Astrocyte (in vitro differentiated cells and primary cell): ENCODE measurements around the gene ECI1. TPM values are rescaled to one million over a fixed set of nuclear protein-coding genes. Genes with fewer than 3 reads are reported as not detected.

Experiments used
- DNase-seq: peaks from one replicate; pipeline ENCODE4 v3.0.0-alpha.2; 2010; ENCODE audit warnings: low read depth
- FAIRE-seq: peaks from 2 replicates; lab custom pipeline; 2011; peaks lifted over from hg19 to GRCh38; lab: Jason Lieb, UNC
- H2AFZ ChIP-seq: 2 replicates; pipeline ENCODE4 v1.6.0; 2012; ENCODE audit warnings: low read depth, low read length, inconsistent platforms
- H3K27ac ChIP-seq: 2 replicates; pipeline ENCODE4 v1.5.1; 2011; ENCODE audit warnings: low read depth, low read length, inconsistent platforms
- H3K27me3 ChIP-seq: 2 replicates; pipeline ENCODE4 v1.6.0; 2011; ENCODE audit warnings: low read length, inconsistent platforms; ENCODE audit not compliant: insufficient read depth
- H3K36me3 ChIP-seq: 2 replicates; pipeline ENCODE4 v1.5.1; 2011; ENCODE audit warnings: low read length, inconsistent platforms; ENCODE audit not compliant: insufficient read depth
- H3K4me1 ChIP-seq: 2 replicates; pipeline ENCODE4 v1.5.1; 2011; ENCODE audit warnings: low read length, inconsistent platforms; ENCODE audit not compliant: insufficient read depth
- H3K4me2 ChIP-seq: 2 replicates; pipeline ENCODE4 v1.6.0; 2012; ENCODE audit warnings: low read length, inconsistent platforms
- H3K4me3 ChIP-seq: 2 replicates; pipeline ENCODE4 v1.5.1; 2011; ENCODE audit warnings: low read depth, mild to moderate bottlenecking, low read length, inconsistent platforms; ENCODE audit not compliant: insufficient read depth
- H3K79me2 ChIP-seq: 2 replicates; pipeline ENCODE4 v1.6.0; 2012; ENCODE audit warnings: mild to moderate bottlenecking, low read length, inconsistent platforms; ENCODE audit not compliant: insufficient read depth
- H3K9ac ChIP-seq: 2 replicates; pipeline ENCODE4 v1.6.0; 2012; ENCODE audit warnings: mild to moderate bottlenecking, low read length, inconsistent platforms
- H3K9me3 ChIP-seq: 2 replicates; pipeline ENCODE4 v1.5.1; 2012; ENCODE audit warnings: low read depth, mild to moderate bottlenecking, low read length, inconsistent platforms; ENCODE audit not compliant: insufficient read depth
- H4K20me1 ChIP-seq: 2 replicates; pipeline ENCODE4 v1.6.0; 2012; ENCODE audit warnings: low read length, inconsistent platforms; ENCODE audit not compliant: insufficient read depth
- H3K27ac Mint-ChIP-seq: one replicate; pipeline ENCODE4 v1.8.0; 2021; ENCODE audit warnings: mild to moderate bottlenecking, mixed read lengths; ENCODE audit not compliant: unreplicated experiment
- H3K27me3 Mint-ChIP-seq: one replicate; pipeline ENCODE4 v1.8.0; 2021; ENCODE audit warnings: low read depth, mixed read lengths; ENCODE audit not compliant: unreplicated experiment
- H3K36me3 Mint-ChIP-seq: one replicate; pipeline ENCODE4 v1.8.0; 2021; ENCODE audit warnings: low read depth, mixed read lengths; ENCODE audit not compliant: unreplicated experiment
- H3K4me1 Mint-ChIP-seq: one replicate; pipeline ENCODE4 v1.8.0; 2021; ENCODE audit warnings: low read depth, mixed read lengths; ENCODE audit not compliant: unreplicated experiment
- H3K4me3 Mint-ChIP-seq: one replicate; pipeline ENCODE4 v1.8.0; 2021; ENCODE audit warnings: mild to moderate bottlenecking, moderate library complexity, mixed read lengths; ENCODE audit not compliant: unreplicated experiment
- H3K9me3 Mint-ChIP-seq: one replicate; pipeline ENCODE4 v1.8.0; 2021; ENCODE audit warnings: mild to moderate bottlenecking, mixed read lengths; ENCODE audit not compliant: unreplicated experiment
- EZH2 ChIP-seq: IDR thresholded peaks from 2 replicates; pipeline ENCODE4 v1.6.1; 2012; ENCODE audit warnings: mild to moderate bottlenecking, low read length, inconsistent platforms; ENCODE audit not compliant: insufficient read depth
- microRNA-seq: library from miRNA; unstranded; fragments of <30 nt; microRNA quantifications from one replicate; pipeline ENCODE4 v1.2.0, GENCODE V29; 2020
- total RNA-seq: library from RNA; stranded (reverse); gene quantifications from 2 replicates; pipeline ENCODE4 v1.2.1, GENCODE V29; 2021
- TF ChIP-seq, protein P1 (sequence below): IDR thresholded peaks from 2 replicates; pipeline ENCODE4 v1.5.1; 2011; ENCODE audit warnings: low read depth, mild to moderate bottlenecking, inconsistent platforms, low read length, moderate library complexity; ENCODE audit not compliant: insufficient read depth

ECI1 gene
- total RNA-seq, 1 donor from 2014 or later: 53.4 TPM

DNA sequence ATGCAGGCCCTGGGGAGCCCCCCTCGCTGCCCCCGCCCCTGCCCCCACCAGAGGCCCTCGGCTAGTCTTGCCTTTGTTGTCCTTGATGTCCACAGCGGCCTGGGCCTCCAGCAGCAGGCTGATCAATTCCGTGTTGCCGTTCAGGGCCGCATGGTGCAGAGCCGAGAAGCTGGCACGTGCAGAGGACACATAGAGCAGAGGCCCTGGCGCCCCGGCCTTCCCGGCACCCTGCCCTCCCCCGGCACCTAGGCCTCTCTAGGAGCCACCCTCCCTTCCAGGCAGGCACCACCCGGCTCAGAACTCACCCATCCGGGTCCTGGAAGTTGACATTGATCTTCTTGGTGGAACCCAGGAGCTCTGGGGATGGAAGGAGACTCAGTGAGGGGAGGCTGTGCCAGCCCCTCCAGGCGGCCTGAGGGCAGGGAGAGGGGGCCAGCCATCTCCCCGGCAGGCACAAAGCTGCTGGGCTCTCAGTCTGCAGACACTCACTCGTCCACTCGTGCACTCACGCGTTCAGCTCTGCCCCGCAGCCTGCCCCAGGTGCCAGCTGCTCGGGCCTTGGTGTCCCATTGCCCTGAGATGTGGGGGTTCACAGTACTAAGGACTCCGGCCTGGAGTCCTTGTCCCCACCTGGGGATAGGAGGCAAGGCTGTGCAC lies 61.3 kb downstream of the ECI1 start:
- Mint-ChIP-seq H3K4me1 (no peaks in the 10 kb centered on the region), H3K4me3 (no peak overlapping the region), H3K27me3 (peaks cover 24% of the 10 kb centered on the region), H3K36me3 (peaks cover 3% of the 10 kb centered on the region), H3K27ac (no peak overlapping the region), H3K9me3 (no peaks in the 10 kb centered on the region)
- TF ChIP-seq, protein P1, sequence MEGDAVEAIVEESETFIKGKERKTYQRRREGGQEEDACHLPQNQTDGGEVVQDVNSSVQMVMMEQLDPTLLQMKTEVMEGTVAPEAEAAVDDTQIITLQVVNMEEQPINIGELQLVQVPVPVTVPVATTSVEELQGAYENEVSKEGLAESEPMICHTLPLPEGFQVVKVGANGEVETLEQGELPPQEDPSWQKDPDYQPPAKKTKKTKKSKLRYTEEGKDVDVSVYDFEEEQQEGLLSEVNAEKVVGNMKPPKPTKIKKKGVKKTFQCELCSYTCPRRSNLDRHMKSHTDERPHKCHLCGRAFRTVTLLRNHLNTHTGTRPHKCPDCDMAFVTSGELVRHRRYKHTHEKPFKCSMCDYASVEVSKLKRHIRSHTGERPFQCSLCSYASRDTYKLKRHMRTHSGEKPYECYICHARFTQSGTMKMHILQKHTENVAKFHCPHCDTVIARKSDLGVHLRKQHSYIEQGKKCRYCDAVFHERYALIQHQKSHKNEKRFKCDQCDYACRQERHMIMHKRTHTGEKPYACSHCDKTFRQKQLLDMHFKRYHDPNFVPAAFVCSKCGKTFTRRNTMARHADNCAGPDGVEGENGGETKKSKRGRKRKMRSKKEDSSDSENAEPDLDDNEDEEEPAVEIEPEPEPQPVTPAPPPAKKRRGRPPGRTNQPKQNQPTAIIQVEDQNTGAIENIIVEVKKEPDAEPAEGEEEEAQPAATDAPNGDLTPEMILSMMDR: no peak
- no peak for TF ChIP-seq EZH2
- DNase-seq: no peak
- H2AFZ ChIP-seq: no peak overlapping the region
- H3K79me2 ChIP-seq: no peaks in the 10 kb centered on the region
- no peak overlapping the region for H3K4me2 ChIP-seq
- peaks cover 6% of the 10 kb centered on the region for H4K20me1 ChIP-seq
- no peaks in the 10 kb centered on the region for H3K4me1 ChIP-seq
- H3K36me3 ChIP-seq: no peaks in the 10 kb centered on the region
- no peak overlapping the region for H3K4me3 ChIP-seq
- no peak overlapping the region for H3K27ac ChIP-seq
- FAIRE-seq: no peak
- peaks cover 6% of the 10 kb centered on the region for H3K27me3 ChIP-seq
- no peaks in the 10 kb centered on the region for H3K9me3 ChIP-seq
- no peak overlapping the region for H3K9ac ChIP-seq

Small RNAs within 50 kb of the gene (microRNA-seq; reads per million reads assigned to microRNA genes)
- gene MIR3677 (1.6 reads per million), gene MIR4717 (not detected)

Other genes starting within 250 kb of the ECI1 start
- gene ZNF598, start 241.8 kb downstream of the ECI1 start, total RNA-seq: 46.0 and 50.0 TPM in 2 replicates
- 2.1 and 2.9 TPM in 2 replicates for gene NPW, start 231.8 kb downstream of the ECI1 start, total RNA-seq
- gene NHERF2, start 224.7 kb downstream of the ECI1 start, total RNA-seq: 92.5 and 106 TPM in 2 replicates
- 13.2 and 13.7 TPM in 2 replicates for gene NTHL1, start 203.8 kb downstream of the ECI1 start, total RNA-seq
- 89.5 and 94.6 TPM in 2 replicates for gene TSC2, start 203.6 kb downstream of the ECI1 start, total RNA-seq
- gene PKD1, start 115.7 kb downstream of the ECI1 start, total RNA-seq: 112 and 128 TPM in 2 replicates
- 1.2 and 1.4 TPM in 2 replicates for gene RAB26, start 103.0 kb downstream of the ECI1 start, total RNA-seq
- gene TRAF7, start 95.8 kb downstream of the ECI1 start, total RNA-seq: 92.1 and 93.1 TPM in 2 replicates
- 0.66 and 1.3 TPM in 2 replicates for gene CASKIN1, start 55.0 kb downstream of the ECI1 start, total RNA-seq
- gene MLST8, start 46.1 kb downstream of the ECI1 start, total RNA-seq: 32.6 and 34.7 TPM in 2 replicates
- 6.4 and 7.0 TPM in 2 replicates for gene BRICD5, start 40.7 kb downstream of the ECI1 start, total RNA-seq
- gene PGP, start 36.7 kb downstream of the ECI1 start, total RNA-seq: 19.4 and 21.1 TPM in 2 replicates
- 22.5 and 22.8 TPM in 2 replicates for gene E4F1, start 28.0 kb downstream of the ECI1 start, total RNA-seq
- gene DNASE1L2, start 15.1 kb downstream of the ECI1 start, total RNA-seq: 1.2 and 1.3 TPM in 2 replicates
- 193 and 209 TPM in 2 replicates for gene RNPS1, start 16.5 kb upstream of the ECI1 start, total RNA-seq
- 4.8 and 4.9 TPM in 2 replicates for gene ABCA3, start 89.1 kb upstream of the ECI1 start, total RNA-seq
- 5.5 and 6.4 TPM in 2 replicates for gene CCNF, start 177.9 kb upstream of the ECI1 start, total RNA-seq
- gene TEDC2, start 208.5 kb upstream of the ECI1 start, total RNA-seq: 5.8 and 6.0 TPM in 2 replicates
- gene NTN3, start 219.7 kb upstream of the ECI1 start, total RNA-seq: 1.1 and 1.3 TPM in 2 replicates
- gene TBC1D24, start 223.5 kb upstream of the ECI1 start, total RNA-seq: 12.8 and 13.4 TPM in 2 replicates